ENCODE data around the gene RFX6. TPM values are rescaled to one million over a fixed set of nuclear protein-coding genes. Genes with fewer than 3 reads are reported as not detected.
A peak's percentile ranks its signal among the peaks of the same experiment; 100 is the strongest.

Gene RFX6
- total RNA-seq, 1 experiment from 2014 or later: not detected

- Histone ChIP-seq H3K79me2 (ENCODE audit: insufficient read depth, low read length) (no peaks in the 10 kb centered on the region), H3T11ph (ENCODE audit: low read length) (no peak overlapping the region), H4K91ac (ENCODE audit: insufficient read length, low read depth, low read length) (no peak overlapping the region), H2BK12ac (ENCODE audit: insufficient read length, low read depth, low read length) (no peak overlapping the region), H4K5ac (ENCODE audit: insufficient read length, low read depth, low read length) (no peak overlapping the region), H3K9ac (ENCODE audit: extremely low read depth, insufficient read length, low read length) (no peak overlapping the region), H3K56ac (ENCODE audit: insufficient read length, low read depth, low read length) (no peak overlapping the region), H3K14ac (ENCODE audit: insufficient read depth, low read length) (no peak overlapping the region), H2BK15ac (ENCODE audit: low read depth, low read length) (no peak overlapping the region), H3K4me2 (ENCODE audit: insufficient read depth, insufficient read length, low read length) (peak overlapping the region; percentile 50), H3K79me1 (ENCODE audit: insufficient read depth, low read depth, low read length, poor library complexity, severe bottlenecking) (no peaks in the 10 kb centered on the region), H3K9me3 (ENCODE audit: control insufficient read depth, low read depth, low read length) (no peaks in the 10 kb centered on the region), H3K4ac (ENCODE audit: low read depth, low read length) (no peak overlapping the region), H3K4me1 (ENCODE audit: insufficient read depth, low read length) (no peaks in the 10 kb centered on the region), H2BK20ac (ENCODE audit: low read depth, low read length, poor library complexity, severe bottlenecking) (no peak overlapping the region), H2BK120ac (ENCODE audit: low read depth, low read length, poor library complexity, severe bottlenecking) (no peak overlapping the region), H3K23ac (ENCODE audit: insufficient read length, low read depth, low read length) (no peak overlapping the region), H2AFZ (ENCODE audit: low read length) (no peak overlapping the region), H3K18ac (ENCODE audit: insufficient read length, low read depth, low read length) (no peak overlapping the region), H4K20me1 (ENCODE audit: control insufficient read depth, insufficient read depth, insufficient read length) (no peaks in the 10 kb centered on the region), H3K23me2 (ENCODE audit: insufficient read length, low read depth, low read length, poor library complexity, severe bottlenecking) (peaks cover 12% of the 10 kb centered on the region), H2AK5ac (ENCODE audit: insufficient read length, low read length) (no peak overlapping the region), H3K27ac (ENCODE audit: insufficient read length, low read depth, low read length) (no peak overlapping the region), H3K27me3 (ENCODE audit: insufficient read depth, low read length) (peaks cover 14% of the 10 kb centered on the region), H2BK5ac (ENCODE audit: insufficient read length, low read length) (no peak overlapping the region), H4K8ac (replicated peaks; ENCODE audit: insufficient read length, low read depth, low read length) (no peak overlapping the region)
- peak; percentile 28 for DNase-seq
- Mint-ChIP-seq H3K36me3 (ENCODE audit: insufficient read depth in 1 of 3, low read depth in 3 of 3) (no peaks in the 10 kb centered on the region; a peak in 1 of 7 replicates), H3K4me1 (peaks cover 9 to 12% of the 10 kb centered on the region in 2 experiments), H3K4me3 (peak overlapping the region; percentile 75 to 84), H3K9me3 (peaks cover 3 to 6% of the 10 kb centered on the region in 2 experiments), H3K27ac (no peak overlapping the region), H3K27me3 (ENCODE audit: low read depth) (peaks cover 50% of the 10 kb centered on the region)
- TF ChIP-seq, protein P1, sequence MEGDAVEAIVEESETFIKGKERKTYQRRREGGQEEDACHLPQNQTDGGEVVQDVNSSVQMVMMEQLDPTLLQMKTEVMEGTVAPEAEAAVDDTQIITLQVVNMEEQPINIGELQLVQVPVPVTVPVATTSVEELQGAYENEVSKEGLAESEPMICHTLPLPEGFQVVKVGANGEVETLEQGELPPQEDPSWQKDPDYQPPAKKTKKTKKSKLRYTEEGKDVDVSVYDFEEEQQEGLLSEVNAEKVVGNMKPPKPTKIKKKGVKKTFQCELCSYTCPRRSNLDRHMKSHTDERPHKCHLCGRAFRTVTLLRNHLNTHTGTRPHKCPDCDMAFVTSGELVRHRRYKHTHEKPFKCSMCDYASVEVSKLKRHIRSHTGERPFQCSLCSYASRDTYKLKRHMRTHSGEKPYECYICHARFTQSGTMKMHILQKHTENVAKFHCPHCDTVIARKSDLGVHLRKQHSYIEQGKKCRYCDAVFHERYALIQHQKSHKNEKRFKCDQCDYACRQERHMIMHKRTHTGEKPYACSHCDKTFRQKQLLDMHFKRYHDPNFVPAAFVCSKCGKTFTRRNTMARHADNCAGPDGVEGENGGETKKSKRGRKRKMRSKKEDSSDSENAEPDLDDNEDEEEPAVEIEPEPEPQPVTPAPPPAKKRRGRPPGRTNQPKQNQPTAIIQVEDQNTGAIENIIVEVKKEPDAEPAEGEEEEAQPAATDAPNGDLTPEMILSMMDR (conservative IDR thresholded peaks at IDR 0.05): no peak
- no CpG with 5 or more reads among the region's 10 CpGs for WGBS (ENCODE audit: extremely low coverage, insufficient read length, low lambda C conversion rate)
These were observed 701 bp downstream of the RFX6 start for GRCh38 chr6:116877743-116878142.

Data from H9 (cell line).